ENCODE data around the gene CDC42SE2.

The CDC42SE2 gene

GRCh38 chr5:131279204-131279603, 15.4 kb downstream of the CDC42SE2 start:
- no peak overlapping the region for H3K4me3 ChIP-seq (ENCODE audit: low read length)
- TF ChIP-seq ZNF274 (IDR thresholded peaks at IDR 0.05; ENCODE audit: low read depth, low read length) = no peak

GRCh38 chr5:131280417-131280816, 16.6 kb downstream of the CDC42SE2 start:
- no peak overlapping the region for H3K4me3 ChIP-seq (ENCODE audit: low read length)
- no peak for TF ChIP-seq ZNF274 (IDR thresholded peaks at IDR 0.05; ENCODE audit: low read depth, low read length)

DNA sequence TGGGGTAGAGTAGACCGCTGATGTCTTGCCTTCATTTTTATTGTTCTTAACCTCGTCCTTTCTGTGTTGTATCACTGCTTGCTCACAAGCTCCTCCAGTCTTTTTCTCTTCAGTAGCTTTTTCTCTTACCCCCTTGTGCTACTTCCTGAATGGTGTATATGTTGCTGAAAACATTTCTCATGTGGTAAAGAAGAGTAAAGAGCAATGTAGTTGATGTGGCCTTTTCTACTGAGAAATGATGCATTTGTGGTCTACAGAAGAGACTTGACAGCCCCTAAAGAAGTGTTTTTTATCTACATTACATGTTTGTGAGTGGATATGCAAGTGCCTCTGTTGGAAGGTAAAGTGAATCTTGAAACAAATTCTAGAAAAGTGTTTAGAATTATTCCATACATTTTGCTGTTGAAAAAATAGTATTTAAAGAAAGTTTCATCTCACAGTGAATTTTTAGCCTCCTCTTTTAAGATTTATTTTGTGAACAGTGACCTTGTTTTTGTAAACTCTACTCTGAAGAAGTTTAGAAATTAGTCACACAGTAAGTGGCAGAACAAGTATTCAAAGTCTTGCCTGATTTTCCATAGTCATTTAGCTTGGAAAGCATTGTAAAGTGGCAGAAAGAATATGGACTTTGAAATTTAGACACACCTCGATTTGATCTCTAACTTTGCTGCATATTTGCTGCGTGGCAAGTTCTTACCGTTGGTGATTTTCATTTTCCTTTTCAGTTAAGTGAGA, 17.4 kb downstream of the CDC42SE2 start:
- no peak overlapping the region; the same call in 1 of the 2 replicates for H3K4me3 ChIP-seq (ENCODE audit: low read length)
- TF ChIP-seq ZNF274 (IDR thresholded peaks at IDR 0.05; ENCODE audit: low read depth, low read length) = no peak

DNA sequence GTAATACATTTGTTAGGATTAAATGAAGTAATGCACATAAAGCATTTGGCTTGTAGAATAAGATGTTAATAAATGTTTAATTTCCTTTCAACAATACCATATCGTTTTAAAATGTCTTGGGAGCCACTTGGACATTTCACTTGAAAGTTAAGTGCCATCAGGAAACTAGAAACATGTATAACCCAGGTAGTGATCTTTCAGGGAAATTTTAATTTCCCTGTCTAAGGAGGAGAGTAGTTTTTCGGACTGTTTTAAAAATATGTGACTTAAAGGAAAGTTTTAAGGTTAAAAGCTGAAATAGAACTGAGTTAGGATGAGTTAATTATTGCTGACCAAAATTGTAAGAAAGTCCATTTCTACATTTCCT, 18.0 kb downstream of the CDC42SE2 start:
- H3K4me3 ChIP-seq (ENCODE audit: low read length) = no peak overlapping the region; the same call in 1 of the 2 replicates
- no peak for TF ChIP-seq ZNF274 (IDR thresholded peaks at IDR 0.05; ENCODE audit: low read depth, low read length)

GRCh38 chr5:131282235-131282634, 18.4 kb downstream of the CDC42SE2 start:
- no peak for TF ChIP-seq ZNF274 (IDR thresholded peaks at IDR 0.05; ENCODE audit: low read depth, low read length)
- no peak overlapping the region; the same call in 1 of the 2 replicates for H3K4me3 ChIP-seq (ENCODE audit: low read length)

DNA sequence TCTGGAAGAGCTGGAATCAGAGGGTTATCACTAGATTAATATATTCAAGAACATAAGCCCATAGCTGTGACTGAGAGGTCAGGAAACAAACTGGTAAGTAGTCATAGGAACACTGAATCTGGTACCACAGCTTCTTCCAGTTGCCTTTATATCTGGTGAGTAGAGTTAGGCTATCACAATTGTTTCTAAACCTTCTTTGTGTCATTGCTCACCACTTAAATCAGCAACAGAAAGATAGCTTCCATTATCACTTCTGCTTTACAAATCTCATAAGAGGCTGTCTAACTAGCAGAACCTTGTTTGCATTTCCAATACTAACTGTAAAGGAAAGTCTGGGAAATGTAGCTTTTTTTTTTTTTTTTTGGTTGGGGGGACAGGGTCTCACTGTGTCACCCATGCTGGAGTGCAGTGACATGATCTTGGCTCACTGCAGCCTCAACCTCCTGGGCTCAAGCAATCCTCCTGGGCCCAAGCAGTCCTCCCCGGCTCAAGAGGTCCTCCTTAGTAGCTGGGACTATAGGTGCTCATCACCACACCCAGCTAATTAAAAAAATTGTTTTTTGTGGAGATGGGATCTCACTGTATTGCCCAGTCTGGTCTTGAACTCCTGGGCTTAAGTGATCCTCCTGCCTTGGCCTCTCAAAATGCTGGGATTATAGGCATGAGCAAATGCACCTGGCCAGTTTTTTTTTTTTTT, 22.0 kb downstream of the CDC42SE2 start:
- no peak overlapping the region for H3K4me3 ChIP-seq (ENCODE audit: low read length)
- TF ChIP-seq ZNF274 (IDR thresholded peaks at IDR 0.05; ENCODE audit: low read depth, low read length) = no peak

- TF ChIP-seq ZNF274 (IDR thresholded peaks at IDR 0.05; ENCODE audit: low read depth, low read length) = no peak
- no peak overlapping the region for H3K4me3 ChIP-seq (ENCODE audit: low read length)
These were observed 22.5 kb downstream of the CDC42SE2 start for GRCh38 chr5:131286400-131286715.

- no peak overlapping the region for H3K4me3 ChIP-seq (ENCODE audit: low read length)
- TF ChIP-seq ZNF274 (IDR thresholded peaks at IDR 0.05; ENCODE audit: low read depth, low read length) = no peak
These were observed 24.5 kb downstream of the CDC42SE2 start for GRCh38 chr5:131288328-131288727.

GRCh38 chr5:131289738-131290137, 25.9 kb downstream of the CDC42SE2 start:
- peak overlapping the region; percentile 41; the same call in 1 of the 2 replicates for H3K4me3 ChIP-seq (ENCODE audit: low read length)
- no peak for TF ChIP-seq ZNF274 (IDR thresholded peaks at IDR 0.05; ENCODE audit: low read depth, low read length)

DNA sequence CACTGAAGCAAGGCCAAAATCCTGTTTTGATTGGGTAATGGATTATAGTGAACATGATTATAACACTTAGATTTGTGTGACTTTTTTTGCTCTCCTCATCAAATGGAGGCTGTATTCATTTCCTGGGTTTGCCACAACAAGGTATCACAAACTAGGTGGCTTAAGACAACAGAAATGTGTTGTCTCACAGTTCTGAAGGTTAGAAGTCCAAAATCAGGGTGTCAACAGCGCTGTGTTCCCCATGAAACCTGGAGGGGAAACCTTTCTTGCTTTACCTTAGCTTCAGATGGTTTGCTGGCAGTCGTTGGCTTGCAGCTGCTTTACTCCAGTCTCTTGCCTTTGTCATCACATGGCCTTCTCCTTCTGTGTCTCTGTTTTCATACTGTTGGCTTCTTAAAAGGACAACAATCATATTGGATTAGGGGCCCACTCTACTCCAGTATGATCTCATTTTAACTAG, 32.4 kb downstream of the CDC42SE2 start:
- no peak overlapping the region for H3K4me3 ChIP-seq (ENCODE audit: low read length)
- TF ChIP-seq ZNF274 (IDR thresholded peaks at IDR 0.05; ENCODE audit: low read depth, low read length) = no peak

GRCh38 chr5:131297886-131298285, 34.0 kb downstream of the CDC42SE2 start:
- TF ChIP-seq ZNF274 (IDR thresholded peaks at IDR 0.05; ENCODE audit: low read depth, low read length) = no peak
- H3K4me3 ChIP-seq (ENCODE audit: low read length) = no peak overlapping the region

GRCh38 chr5:131299465-131299864, 35.6 kb downstream of the CDC42SE2 start:
- no peak overlapping the region for H3K4me3 ChIP-seq (ENCODE audit: low read length)
- no peak for TF ChIP-seq ZNF274 (IDR thresholded peaks at IDR 0.05; ENCODE audit: low read depth, low read length)

DNA sequence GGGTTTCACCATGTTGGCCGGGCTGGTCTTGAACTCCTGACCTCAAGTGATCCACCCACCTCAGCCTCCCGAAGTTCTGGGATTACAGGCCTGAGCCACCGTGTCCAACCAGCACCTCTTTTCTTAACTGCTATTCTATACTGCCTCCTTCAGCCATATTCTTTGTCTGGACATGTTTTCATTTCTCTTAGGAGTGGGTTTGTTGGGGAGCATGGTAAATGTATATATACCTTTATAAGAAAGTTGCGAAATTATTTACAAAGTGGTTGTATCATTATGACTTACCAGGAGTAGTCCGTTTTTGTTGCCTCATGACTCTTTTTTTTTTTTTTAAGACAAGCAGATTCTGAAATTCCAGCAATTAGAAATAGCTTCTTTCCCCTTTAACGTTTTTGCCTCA, 38.7 kb downstream of the CDC42SE2 start:
- no peak overlapping the region for H3K4me3 ChIP-seq (ENCODE audit: low read length)
- no peak for TF ChIP-seq ZNF274 (IDR thresholded peaks at IDR 0.05; ENCODE audit: low read depth, low read length)

DNA sequence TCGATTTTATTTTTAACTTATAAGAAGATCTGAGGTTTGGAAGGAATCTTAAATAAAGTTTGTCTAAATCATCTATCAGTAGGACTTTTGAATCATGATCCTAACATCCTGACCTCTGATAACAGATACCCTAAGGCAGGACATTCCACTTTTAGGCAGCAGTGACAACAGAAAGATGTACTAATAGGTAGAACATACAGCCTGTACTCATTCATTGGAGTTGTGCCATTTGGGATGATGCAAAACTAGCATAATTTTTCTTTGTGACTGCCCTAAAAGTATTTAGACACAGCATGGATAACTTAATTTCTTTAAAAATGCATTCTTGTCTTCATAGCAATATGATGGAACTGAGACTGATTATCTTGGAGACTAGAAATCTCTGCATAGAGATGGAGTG, 39.7 kb downstream of the CDC42SE2 start:
- H3K4me3 ChIP-seq (ENCODE audit: low read length) = no peak overlapping the region
- no peak for TF ChIP-seq ZNF274 (IDR thresholded peaks at IDR 0.05; ENCODE audit: low read depth, low read length)

DNA sequence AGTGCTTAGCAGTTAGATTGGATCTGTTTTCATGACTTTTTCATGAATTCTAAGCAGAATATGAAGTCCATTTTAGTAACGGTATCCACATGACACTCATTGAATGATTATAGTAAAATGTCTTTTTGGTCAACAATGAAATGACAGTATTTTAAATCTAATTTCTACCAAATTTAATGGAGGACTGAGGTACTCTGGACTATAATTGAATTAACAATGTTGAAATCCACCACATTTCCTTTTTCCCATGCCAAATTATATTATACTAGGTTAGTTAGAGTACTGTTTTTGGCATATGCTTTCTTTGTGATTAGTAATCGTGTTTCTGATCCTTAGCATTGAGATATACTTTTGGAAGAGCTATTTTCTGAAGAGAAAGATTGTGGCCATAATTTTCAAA, 40.6 kb downstream of the CDC42SE2 start:
- no peak overlapping the region for H3K4me3 ChIP-seq (ENCODE audit: low read length)
- no peak for TF ChIP-seq ZNF274 (IDR thresholded peaks at IDR 0.05; ENCODE audit: low read depth, low read length)

All from GM08714 (cell line).